Measurements from ENCODE around the gene RDH12.

RDH12 gene

GRCh38 chr14:67766035-67766680, 64.5 kb downstream of the RDH12 start:
- no peak for TF ChIP-seq TEAD4 (IDR thresholded peaks at IDR 0.05)

- TF ChIP-seq ZBTB7A (IDR thresholded peaks at IDR 0.05; ENCODE audit: low read depth) = no peak
- no peak for TF ChIP-seq REST (IDR thresholded peaks at IDR 0.05; ENCODE audit: low read depth)
- no peak for TF ChIP-seq FOXM1 (IDR thresholded peaks at IDR 0.05; ENCODE audit: borderline replicate concordance, low read depth)
- TF ChIP-seq USF1 (IDR thresholded peaks at IDR 0.05) = no peak
- no peak for TF ChIP-seq TEAD4 (IDR thresholded peaks at IDR 0.05)
- TF ChIP-seq NFIC (IDR thresholded peaks at IDR 0.05) = no peak
- TF ChIP-seq MAX (IDR thresholded peaks at IDR 0.05) = no peak
- no peak for TF ChIP-seq RAD21 (IDR thresholded peaks at IDR 0.05; ENCODE audit: low read depth)
- TF ChIP-seq CREB1 (IDR thresholded peaks at IDR 0.05; ENCODE audit: low read depth) = no peak
- no peak for TF ChIP-seq CEBPB (IDR thresholded peaks at IDR 0.05)
- no peak for TF ChIP-seq EP300 (IDR thresholded peaks at IDR 0.05; ENCODE audit: borderline replicate concordance)
- no peak for TF ChIP-seq TAF1 (IDR thresholded peaks at IDR 0.05; ENCODE audit: low read depth)
- TF ChIP-seq YY1 (IDR thresholded peaks at IDR 0.05; ENCODE audit: low read depth) = no peak
- no peak for TF ChIP-seq TCF12 (IDR thresholded peaks at IDR 0.05; ENCODE audit: low read depth)
- no peak for TF ChIP-seq EGR1 (IDR thresholded peaks at IDR 0.05)
Measured at GRCh38 chr14:67768219-67768618, 66.5 kb downstream of the RDH12 start.

- TF ChIP-seq USF1 (IDR thresholded peaks at IDR 0.05) (no peak), ZBTB7A (IDR thresholded peaks at IDR 0.05; ENCODE audit: low read depth) (no peak), TEAD4 (IDR thresholded peaks at IDR 0.05) (no peak), EP300 (IDR thresholded peaks at IDR 0.05; ENCODE audit: borderline replicate concordance) (no peak), FOXM1 (IDR thresholded peaks at IDR 0.05; ENCODE audit: borderline replicate concordance, low read depth) (no peak), EGR1 (IDR thresholded peaks at IDR 0.05) (no peak), CEBPB (IDR thresholded peaks at IDR 0.05) (no peak), TCF12 (IDR thresholded peaks at IDR 0.05; ENCODE audit: low read depth) (no peak), NFIC (IDR thresholded peaks at IDR 0.05) (no peak), YY1 (IDR thresholded peaks at IDR 0.05; ENCODE audit: low read depth) (no peak)
Measured at GRCh38 chr14:67773844-67774377, 72.2 kb downstream of the RDH12 start.

GRCh38 chr14:67776653-67777322, 75.1 kb downstream of the RDH12 start:
- TF ChIP-seq USF1 (IDR thresholded peaks at IDR 0.05) = no peak
- TF ChIP-seq TCF12 (IDR thresholded peaks at IDR 0.05; ENCODE audit: low read depth) = no peak
- no peak for TF ChIP-seq TEAD4 (IDR thresholded peaks at IDR 0.05)
- no peak for TF ChIP-seq FOXM1 (IDR thresholded peaks at IDR 0.05; ENCODE audit: borderline replicate concordance, low read depth)
- TF ChIP-seq YY1 (IDR thresholded peaks at IDR 0.05; ENCODE audit: low read depth) = no peak
- no peak for TF ChIP-seq CREB1 (IDR thresholded peaks at IDR 0.05; ENCODE audit: low read depth)
- no peak for TF ChIP-seq TAF1 (IDR thresholded peaks at IDR 0.05; ENCODE audit: low read depth)

GRCh38 chr14:67778792-67779191, 77.1 kb downstream of the RDH12 start:
- no peak for TF ChIP-seq TCF12 (IDR thresholded peaks at IDR 0.05; ENCODE audit: low read depth)
- TF ChIP-seq CEBPB (IDR thresholded peaks at IDR 0.05) = no peak
- no peak for TF ChIP-seq USF1 (IDR thresholded peaks at IDR 0.05)
- TF ChIP-seq MAX (IDR thresholded peaks at IDR 0.05) = no peak
- TF ChIP-seq REST (IDR thresholded peaks at IDR 0.05; ENCODE audit: low read depth) = no peak

Data from Ishikawa (cell line).